A549 (cell line): ENCODE data around the gene TERB1.

Experiments used
- EP300 ChIP-seq, 2 experiments: fragments of >200 bp; sonication (Bioruptor Twin); formaldehyde crosslinking; IDR thresholded peaks; 2 replicates in 1 of 2; 3 replicates in 1 of 2; pipeline ENCODE4 v1.6.1; 2016 to 2017
- HEYL ChIP-seq: fragments of 250-450 bp; sonication (Bioruptor Pico); IDR thresholded peaks from 2 replicates; pipeline ENCODE4 v1.8.0; 2021; ENCODE audit warnings: mild to moderate bottlenecking, moderate library complexity
- JUN ChIP-seq, 2 experiments: fragments of >200 bp; sonication (Bioruptor Twin); formaldehyde crosslinking; IDR thresholded peaks; 2 replicates in 1 of 2; 3 replicates in 1 of 2; pipeline ENCODE4 v1.6.1; 2016 to 2017
- KDM5A ChIP-seq: fragments of 200-600 bp; sonication (generic); IDR thresholded peaks from 2 replicates; pipeline ENCODE4 v1.6.1; 2016; ENCODE audit warnings: antibody characterized with exemption, mild to moderate bottlenecking
- MAFK ChIP-seq: fragments of 450-650 bp; IDR thresholded peaks from 2 replicates; pipeline ENCODE4 v1.6.1; 2014; ENCODE audit not compliant: partially characterized antibody
- MAX ChIP-seq: IDR thresholded peaks from 2 replicates; pipeline ENCODE4 v1.6.1; 2012
- MAZ ChIP-seq: fragments of 150-350 bp; IDR thresholded peaks from 2 replicates; pipeline ENCODE4 v1.6.1; 2014; ENCODE audit warnings: antibody characterized with exemption, low read depth, low read length, borderline replicate concordance
- MYC ChIP-seq: IDR thresholded peaks from 2 replicates; pipeline ENCODE4 v1.6.1; 2012; ENCODE audit warnings: mild to moderate bottlenecking, inconsistent platforms, low read length, improper control_type of control experiment, borderline replicate concordance
- POLR2A ChIP-seq: IDR thresholded peaks from 2 replicates; pipeline ENCODE4 v1.6.1; 2012; ENCODE audit warnings: mild to moderate bottlenecking, low read length
- SMC3 ChIP-seq: fragments of >200 bp; sonication (Bioruptor Twin); formaldehyde crosslinking; IDR thresholded peaks from 3 replicates; pipeline ENCODE4 v1.6.1; 2018; ENCODE audit warnings: inconsistent platforms
- TP53 ChIP-seq: fragments of 250-450 bp; sonication (Bioruptor Pico); IDR thresholded peaks from 2 replicates; pipeline ENCODE4 v1.5.0; 2021; ENCODE audit warnings: mild to moderate bottlenecking, moderate library complexity
- TF ChIP-seq, protein P1 (sequence below): fragments of >200 bp; sonication (Bioruptor Twin); formaldehyde crosslinking; IDR thresholded peaks from 3 replicates; pipeline ENCODE4 v1.5.1; 2016

DNA sequence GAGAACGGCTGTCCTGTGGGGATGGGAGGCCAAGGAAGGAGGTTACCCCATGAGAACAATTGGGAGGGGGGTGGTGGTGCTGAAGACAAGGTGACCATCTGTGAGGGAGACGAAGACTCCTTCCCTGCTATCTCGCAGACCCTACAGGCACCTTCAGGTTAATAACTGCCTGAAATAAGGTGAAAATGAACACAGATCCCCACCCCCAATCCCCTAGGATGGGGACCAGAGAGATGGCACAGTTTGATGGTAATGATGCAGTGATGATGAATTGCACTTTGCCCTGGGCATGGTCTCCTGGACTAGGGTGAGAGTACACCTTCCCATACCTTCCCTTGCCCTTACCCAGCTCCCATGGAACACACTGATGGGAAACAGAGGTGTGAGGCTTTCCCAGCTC lies 30.8 kb upstream of the TERB1 start:
- TF ChIP-seq, protein P1, sequence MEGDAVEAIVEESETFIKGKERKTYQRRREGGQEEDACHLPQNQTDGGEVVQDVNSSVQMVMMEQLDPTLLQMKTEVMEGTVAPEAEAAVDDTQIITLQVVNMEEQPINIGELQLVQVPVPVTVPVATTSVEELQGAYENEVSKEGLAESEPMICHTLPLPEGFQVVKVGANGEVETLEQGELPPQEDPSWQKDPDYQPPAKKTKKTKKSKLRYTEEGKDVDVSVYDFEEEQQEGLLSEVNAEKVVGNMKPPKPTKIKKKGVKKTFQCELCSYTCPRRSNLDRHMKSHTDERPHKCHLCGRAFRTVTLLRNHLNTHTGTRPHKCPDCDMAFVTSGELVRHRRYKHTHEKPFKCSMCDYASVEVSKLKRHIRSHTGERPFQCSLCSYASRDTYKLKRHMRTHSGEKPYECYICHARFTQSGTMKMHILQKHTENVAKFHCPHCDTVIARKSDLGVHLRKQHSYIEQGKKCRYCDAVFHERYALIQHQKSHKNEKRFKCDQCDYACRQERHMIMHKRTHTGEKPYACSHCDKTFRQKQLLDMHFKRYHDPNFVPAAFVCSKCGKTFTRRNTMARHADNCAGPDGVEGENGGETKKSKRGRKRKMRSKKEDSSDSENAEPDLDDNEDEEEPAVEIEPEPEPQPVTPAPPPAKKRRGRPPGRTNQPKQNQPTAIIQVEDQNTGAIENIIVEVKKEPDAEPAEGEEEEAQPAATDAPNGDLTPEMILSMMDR = no peak
- TF ChIP-seq EP300 (IDR thresholded peaks at IDR 0.05) (no peak), POLR2A (no peak), MAZ (no peak), MAX (no peak), KDM5A (no peak), SMC3 (no peak), MAFK (no peak), HEYL (CRISPR knock-in tag) (no peak), MYC (no peak), TP53 (CRISPR knock-in tag) (no peak), JUN (IDR thresholded peaks at IDR 0.05) (no peak)
